B cell (primary cell): ENCODE results near the gene DAB1. TPM values are rescaled to one million over a fixed set of nuclear protein-coding genes. Genes with fewer than 3 reads are reported as not detected.

ENCODE experiments used
- ATAC-seq: fragments of 200-7000 bp; cut with Tn5 transposase; one replicate; pipeline ENCODE4 v1.10.0; 2021; ENCODE audit warnings: low read depth, mild to moderate bottlenecking, moderate number of reproducible peaks, moderate library complexity
- CTCF ChIA-PET: fragments of 350-600 bp; sonication (Branson Sonifier 250); formaldehyde crosslinking; loops from one replicate; lab custom pipeline; 2021; ENCODE audit warnings: antibody characterized with exemption, inconsistent platforms; lab: Charles Lee
- POLR2A ChIA-PET: fragments of 350-600 bp; sonication (Branson Sonifier 250); formaldehyde crosslinking; loops from one replicate; lab custom pipeline; 2021; ENCODE audit warnings: antibody characterized with exemption; lab: Charles Lee
- DNase-seq: peaks from one replicate; pipeline ENCODE4 v3.0.0; 2013
- H2AFZ ChIP-seq: 2 replicates; pipeline ENCODE4 v1.6.1; 2012; ENCODE audit warnings: mild to moderate bottlenecking, low read depth, low read length; ENCODE audit not compliant: insufficient read depth, poor library complexity, severe bottlenecking
- H3K27ac ChIP-seq, 2 donors: 1 replicate in 1 of 2; 2 replicates in 1 of 2; pipeline ENCODE4 v1.5.1; 2012 to 2013; ENCODE audit warnings: low read length in 2 of 2, mild to moderate bottlenecking in 2 of 2, moderate library complexity in 1 of 2
- H3K27me3 ChIP-seq, 4 experiments: fragments of 200-600 bp in 1 of 4; sonication (generic) in 1 of 4; replicated peaks in 1 of 4; 1 replicate in 2 of 4; 2 replicates in 2 of 4; pipeline versions ENCODE4 v1.6.1 to v1.7.0; 2013 to 2016; ENCODE audit warnings: low read length in 3 of 4, mild to moderate bottlenecking in 2 of 4, mixed read lengths in 1 of 4, moderate library complexity in 1 of 4; ENCODE audit not compliant: insufficient read depth in 4 of 4, control insufficient read depth in 3 of 4; ENCODE audit errors: control extremely low read depth in 1 of 4
- H3K36me3 ChIP-seq, 2 experiments: replicated peaks in 1 of 2; 1 replicate in 1 of 2; 2 replicates in 1 of 2; pipeline versions ENCODE4 v1.6.1 to v1.7.1; 2013; ENCODE audit warnings: low read length in 1 of 2; ENCODE audit not compliant: insufficient read depth in 2 of 2, control insufficient read depth in 1 of 2; ENCODE audit errors: control extremely low read depth in 1 of 2, extremely low read depth in 1 of 2
- H3K4me1 ChIP-seq, 2 donors: fragments of 200-600 bp in 1 of 2; sonication (generic) in 1 of 2; 1 replicate in 1 of 2; 2 replicates in 1 of 2; pipeline versions ENCODE4 v1.5.1 to v1.6.1; 2013 to 2017; ENCODE audit warnings: low read length in 2 of 2; ENCODE audit not compliant: control insufficient read depth in 2 of 2, insufficient read depth in 2 of 2
- H3K4me2 ChIP-seq: replicated peaks from 2 replicates; pipeline ENCODE3; 2012; ENCODE audit warnings: mild to moderate bottlenecking, low read depth, low read length; ENCODE audit not compliant: poor library complexity, severe bottlenecking
- H3K4me3 ChIP-seq, 5 experiments: fragments of 200-600 bp in 1 of 5; sonication (generic) in 1 of 5; 1 replicate in 3 of 5; 2 replicates in 2 of 5; pipeline versions ENCODE4 v1.5.1 to v1.7.0; 2011 to 2016; ENCODE audit warnings: low read length in 4 of 5, mild to moderate bottlenecking in 4 of 5, low read depth in 2 of 5, control low read depth in 1 of 5, moderate library complexity in 1 of 5; ENCODE audit not compliant: insufficient read depth in 1 of 5; ENCODE audit errors: control extremely low read depth in 1 of 5, extremely low read depth in 1 of 5
- H3K79me2 ChIP-seq: fragments of 200-600 bp; sonication (generic); one replicate; pipeline ENCODE4 v1.6.0; 2016; ENCODE audit warnings: low read length; ENCODE audit not compliant: control insufficient read depth, insufficient read depth
- H3K9ac ChIP-seq: fragments of 200-600 bp; sonication (generic); 2 replicates; pipeline ENCODE4 v1.6.1; 2017; ENCODE audit warnings: mild to moderate bottlenecking, low read length, moderate library complexity
- H3K9me3 ChIP-seq, 3 donors: one replicate each; pipeline versions ENCODE4 v1.6.1 to v1.7.1; 2013; ENCODE audit warnings: low read length in 2 of 3; ENCODE audit not compliant: control insufficient read depth in 2 of 3, insufficient read depth in 1 of 3; ENCODE audit errors: control extremely low read depth in 1 of 3
- H4K20me1 ChIP-seq: 2 replicates; pipeline ENCODE4 v1.6.0; 2012; ENCODE audit warnings: mild to moderate bottlenecking, low read length; ENCODE audit not compliant: insufficient read depth, control insufficient read depth, poor library complexity, severe bottlenecking
- H3K27ac Mint-ChIP-seq: one replicate; pipeline ENCODE4 v1.8.0; 2021; ENCODE audit warnings: mixed read lengths
- H3K27me3 Mint-ChIP-seq: one replicate; pipeline ENCODE4 v1.8.0; 2021; ENCODE audit warnings: mixed read lengths
- H3K4me1 Mint-ChIP-seq: one replicate; pipeline ENCODE4 v1.8.0; 2021; ENCODE audit warnings: mixed read lengths
- H3K4me3 Mint-ChIP-seq: one replicate; pipeline ENCODE4 v1.8.0; 2021; ENCODE audit warnings: mixed read lengths
- H3K9me3 Mint-ChIP-seq: one replicate; pipeline ENCODE4 v1.8.0; 2022; ENCODE audit warnings: mixed read lengths; ENCODE audit not compliant: insufficient read depth
- CTCF ChIP-seq: fragments of 200-600 bp; IDR thresholded peaks from one replicate; pipeline ENCODE4 v1.8.0; 2022; ENCODE audit warnings: antibody characterized with exemption, mild to moderate bottlenecking
- EZH2 ChIP-seq: IDR thresholded peaks from 2 replicates; pipeline ENCODE4 v1.6.1; 2012; ENCODE audit warnings: borderline replicate concordance, low read depth, mild to moderate bottlenecking, moderate library complexity, low read length; ENCODE audit not compliant: insufficient read depth, poor library complexity, severe bottlenecking
- WGBS: methylation state at CpG from one replicate; pipeline ENCODE4 v1.1.5; 2013; ENCODE audit warnings: missing lambda C conversion rate; ENCODE audit not compliant: insufficient coverage; 5-methylcytosine and 5-hydroxymethylcytosine counted together
- intact Hi-C: fragments of 100-400 bp; cut with micrococcal nuclease; formaldehyde crosslinking; loops from one replicate; pipeline ENCODE4 v1.10.0; 2022
- polyA plus RNA-seq: library from polyadenylated mRNA; depleted of rRNA; stranded (reverse); fragments of >200 nt; gene quantifications from 2 replicates; pipeline ENCODE4 v1.2.3, GENCODE V29; 2012
- total RNA-seq, 2 donors: library from RNA; stranded (reverse); fragments of 120-200 nt in 1 of 2; gene quantifications; 1 replicate in 1 of 2; 2 replicates in 1 of 2; pipeline versions ENCODE4 v1.2.3 to v1.2.4, GENCODE V29; 2013 to 2022

DAB1 gene
- total and polyA plus RNA-seq, 2 donors (not counting 1 experiment from before 2014, with no cell fraction given), result not detected

DNA sequence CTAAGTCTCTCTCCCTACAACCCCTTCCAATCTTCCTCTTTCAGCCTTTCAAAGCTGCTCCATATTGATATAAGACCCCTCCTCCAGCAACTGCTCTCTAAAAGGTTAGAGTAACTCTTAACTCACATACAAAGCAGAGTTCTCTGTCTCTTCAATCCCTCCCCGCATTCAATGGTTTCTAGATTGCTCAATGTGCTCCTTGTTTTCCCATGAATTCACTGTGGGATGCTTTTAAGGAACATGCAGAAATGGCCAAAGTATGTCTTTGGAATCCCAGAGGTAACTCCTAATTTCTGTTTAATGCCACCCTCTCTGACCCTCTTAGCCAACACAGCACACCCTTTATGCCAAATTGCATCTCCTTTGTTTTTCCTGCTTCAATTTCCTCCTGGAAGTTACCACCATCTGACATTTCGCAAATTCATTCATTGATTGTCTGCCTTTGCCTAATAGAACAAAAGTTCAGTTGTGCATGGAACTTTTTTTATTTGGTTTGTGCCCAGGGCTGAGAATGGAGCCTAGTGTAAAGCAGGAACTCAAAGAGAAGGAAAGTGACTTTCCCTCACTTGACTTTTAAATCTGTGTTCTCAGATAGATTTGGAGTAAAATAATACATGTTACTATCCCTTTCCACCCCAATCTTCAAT is 285.3 kb downstream of the DAB1 start:
- no peaks in the 10 kb centered on the region for H4K20me1 ChIP-seq
- no CpG with 5 or more reads among the region's 2 CpGs for WGBS
- H3K79me2 ChIP-seq, result no peaks in the 10 kb centered on the region
- no peak overlapping the region for H3K4me3 ChIP-seq
- intact Hi-C loops, result no loop called here
- ChIA-PET CTCF (no interaction called here), POLR2A (no interaction called here)
- Mint-ChIP-seq H3K27ac (no peak overlapping the region), H3K4me3 (no peak overlapping the region), H3K9me3 (no peaks in the 10 kb centered on the region), H3K27me3 (peaks cover 8% of the 10 kb centered on the region), H3K4me1 (peaks cover 4% of the 10 kb centered on the region)
- no peak for ATAC-seq
- no peak overlapping the region for H3K27ac ChIP-seq
- H2AFZ ChIP-seq, result no peak overlapping the region
- H3K4me1 ChIP-seq, result no peaks in the 10 kb centered on the region
- TF ChIP-seq CTCF (no peak), EZH2 (no peak)
- no peak overlapping the region for H3K4me2 ChIP-seq
- H3K9me3 ChIP-seq, result no peaks in the 10 kb centered on the region
- no peak overlapping the region for H3K9ac ChIP-seq
- no peaks in the 10 kb centered on the region for H3K36me3 ChIP-seq
- no peaks in the 10 kb centered on the region for H3K27me3 ChIP-seq
- DNase-seq, result no peak

DNA sequence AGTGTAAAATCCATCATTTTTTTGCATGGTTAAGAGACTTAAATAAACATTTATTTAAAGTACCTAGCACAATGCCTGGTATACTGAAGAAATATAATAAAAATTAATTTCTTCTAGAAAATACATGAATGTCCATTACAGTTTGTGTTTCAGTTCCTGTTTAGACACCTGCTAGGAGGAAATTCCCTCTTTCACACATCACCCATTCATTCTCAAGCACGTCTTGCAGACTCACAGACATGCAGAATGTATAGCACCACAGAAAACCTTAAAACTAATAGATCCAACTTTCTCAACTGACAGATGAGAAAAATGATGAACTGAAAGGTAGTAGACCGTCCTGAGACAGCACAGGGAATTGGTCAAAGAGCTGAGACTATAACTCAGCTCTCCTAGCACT is 285.9 kb downstream of the DAB1 start:
- Histone ChIP-seq H3K4me3 (no peak overlapping the region), H3K9ac (no peak overlapping the region), H4K20me1 (no peaks in the 10 kb centered on the region), H3K4me2 (no peak overlapping the region), H2AFZ (no peak overlapping the region), H3K27me3 (no peaks in the 10 kb centered on the region), H3K79me2 (no peaks in the 10 kb centered on the region), H3K27ac (no peak overlapping the region), H3K36me3 (no peaks in the 10 kb centered on the region), H3K4me1 (no peaks in the 10 kb centered on the region), H3K9me3 (no peaks in the 10 kb centered on the region)
- no peak overlapping the region for H3K4me3 Mint-ChIP-seq
- DNase-seq, result no peak
- POLR2A ChIA-PET, result no interaction called here
- no peak for ATAC-seq
- WGBS, result no CpG with 5 or more reads among the region's 2 CpGs
- intact Hi-C loops, result no loop called here
- TF ChIP-seq EZH2 (no peak), CTCF (no peak)
- peaks cover 7% of the 10 kb centered on the region for H3K27me3 Mint-ChIP-seq
- no peaks in the 10 kb centered on the region for H3K9me3 Mint-ChIP-seq
- CTCF ChIA-PET, result no interaction called here
- H3K4me1 Mint-ChIP-seq, result peaks cover 4% of the 10 kb centered on the region
- no peak overlapping the region for H3K27ac Mint-ChIP-seq
